Panc1 (cell line): ENCODE measurements around the gene ETV7.

Source experiments
- POLR2AphosphoS5 ChIP-seq: IDR thresholded peaks from 2 replicates; pipeline ENCODE4 v1.6.1; 2012; ENCODE audit warnings: mild to moderate bottlenecking, low read depth, low read length, moderate library complexity
- TCF7L2 ChIP-seq: IDR thresholded peaks from 2 replicates; pipeline ENCODE4 v1.6.1; 2011; ENCODE audit warnings: mild to moderate bottlenecking, low read depth, low read length, inconsistent platforms
- TF ChIP-seq, protein P1 (sequence below): fragments of 450-650 bp; IDR thresholded peaks from 2 replicates; pipeline ENCODE4 v1.5.1; 2017; ENCODE audit warnings: mild to moderate bottlenecking
- TF ChIP-seq, protein P2 (sequence below), 2 experiments: IDR thresholded peaks; 2 replicates each; pipeline ENCODE4 v1.6.1; 2011 to 2012; ENCODE audit warnings: low read depth in 2 of 2, control low read depth in 1 of 2, low read length in 1 of 2, mild to moderate bottlenecking in 1 of 2, moderate library complexity in 1 of 2; ENCODE audit not compliant: insufficient read depth in 1 of 2

DNA sequence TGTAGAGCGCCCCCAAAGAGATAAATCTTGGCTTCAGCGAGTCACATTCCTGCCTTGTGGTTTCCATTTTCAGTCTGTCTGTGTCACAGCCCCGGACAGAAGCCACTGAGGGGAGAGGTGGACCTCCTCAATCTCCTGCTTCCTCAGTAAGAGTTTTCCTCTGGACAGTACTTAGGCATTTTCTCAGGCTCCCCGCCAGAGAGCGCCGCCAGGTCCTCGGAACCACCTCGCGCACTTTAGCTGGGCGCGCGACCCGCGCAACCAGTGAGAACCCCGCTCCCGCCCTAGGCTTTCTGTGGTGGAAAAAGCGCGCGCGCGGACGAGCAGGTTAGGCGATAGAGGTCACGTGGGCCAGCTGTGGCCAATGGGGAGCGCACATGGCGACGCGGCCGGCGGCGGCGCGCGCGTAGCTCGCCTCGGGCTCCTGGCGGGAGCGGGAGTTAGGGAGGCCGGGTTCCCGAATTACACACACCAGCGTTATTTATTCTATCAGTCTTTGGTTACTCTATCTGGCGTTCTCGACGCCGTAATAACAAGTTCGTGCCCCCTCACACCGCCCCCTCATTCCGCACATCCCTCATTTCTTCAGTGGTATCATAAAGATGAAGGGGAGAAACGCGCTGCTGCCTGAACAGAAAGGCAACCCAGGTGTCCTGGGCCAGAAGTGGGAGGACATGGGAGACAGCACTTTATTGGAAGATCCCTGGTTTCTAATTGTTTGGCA lies 35.8 kb upstream of the ETV7 start:
- no peak; the same call in none of the 2 replicates for TF ChIP-seq POLR2AphosphoS5
- TF ChIP-seq, protein P1, sequence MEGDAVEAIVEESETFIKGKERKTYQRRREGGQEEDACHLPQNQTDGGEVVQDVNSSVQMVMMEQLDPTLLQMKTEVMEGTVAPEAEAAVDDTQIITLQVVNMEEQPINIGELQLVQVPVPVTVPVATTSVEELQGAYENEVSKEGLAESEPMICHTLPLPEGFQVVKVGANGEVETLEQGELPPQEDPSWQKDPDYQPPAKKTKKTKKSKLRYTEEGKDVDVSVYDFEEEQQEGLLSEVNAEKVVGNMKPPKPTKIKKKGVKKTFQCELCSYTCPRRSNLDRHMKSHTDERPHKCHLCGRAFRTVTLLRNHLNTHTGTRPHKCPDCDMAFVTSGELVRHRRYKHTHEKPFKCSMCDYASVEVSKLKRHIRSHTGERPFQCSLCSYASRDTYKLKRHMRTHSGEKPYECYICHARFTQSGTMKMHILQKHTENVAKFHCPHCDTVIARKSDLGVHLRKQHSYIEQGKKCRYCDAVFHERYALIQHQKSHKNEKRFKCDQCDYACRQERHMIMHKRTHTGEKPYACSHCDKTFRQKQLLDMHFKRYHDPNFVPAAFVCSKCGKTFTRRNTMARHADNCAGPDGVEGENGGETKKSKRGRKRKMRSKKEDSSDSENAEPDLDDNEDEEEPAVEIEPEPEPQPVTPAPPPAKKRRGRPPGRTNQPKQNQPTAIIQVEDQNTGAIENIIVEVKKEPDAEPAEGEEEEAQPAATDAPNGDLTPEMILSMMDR, result peak; percentile 89
- TF ChIP-seq, protein P2, sequence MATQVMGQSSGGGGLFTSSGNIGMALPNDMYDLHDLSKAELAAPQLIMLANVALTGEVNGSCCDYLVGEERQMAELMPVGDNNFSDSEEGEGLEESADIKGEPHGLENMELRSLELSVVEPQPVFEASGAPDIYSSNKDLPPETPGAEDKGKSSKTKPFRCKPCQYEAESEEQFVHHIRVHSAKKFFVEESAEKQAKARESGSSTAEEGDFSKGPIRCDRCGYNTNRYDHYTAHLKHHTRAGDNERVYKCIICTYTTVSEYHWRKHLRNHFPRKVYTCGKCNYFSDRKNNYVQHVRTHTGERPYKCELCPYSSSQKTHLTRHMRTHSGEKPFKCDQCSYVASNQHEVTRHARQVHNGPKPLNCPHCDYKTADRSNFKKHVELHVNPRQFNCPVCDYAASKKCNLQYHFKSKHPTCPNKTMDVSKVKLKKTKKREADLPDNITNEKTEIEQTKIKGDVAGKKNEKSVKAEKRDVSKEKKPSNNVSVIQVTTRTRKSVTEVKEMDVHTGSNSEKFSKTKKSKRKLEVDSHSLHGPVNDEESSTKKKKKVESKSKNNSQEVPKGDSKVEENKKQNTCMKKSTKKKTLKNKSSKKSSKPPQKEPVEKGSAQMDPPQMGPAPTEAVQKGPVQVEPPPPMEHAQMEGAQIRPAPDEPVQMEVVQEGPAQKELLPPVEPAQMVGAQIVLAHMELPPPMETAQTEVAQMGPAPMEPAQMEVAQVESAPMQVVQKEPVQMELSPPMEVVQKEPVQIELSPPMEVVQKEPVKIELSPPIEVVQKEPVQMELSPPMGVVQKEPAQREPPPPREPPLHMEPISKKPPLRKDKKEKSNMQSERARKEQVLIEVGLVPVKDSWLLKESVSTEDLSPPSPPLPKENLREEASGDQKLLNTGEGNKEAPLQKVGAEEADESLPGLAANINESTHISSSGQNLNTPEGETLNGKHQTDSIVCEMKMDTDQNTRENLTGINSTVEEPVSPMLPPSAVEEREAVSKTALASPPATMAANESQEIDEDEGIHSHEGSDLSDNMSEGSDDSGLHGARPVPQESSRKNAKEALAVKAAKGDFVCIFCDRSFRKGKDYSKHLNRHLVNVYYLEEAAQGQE (IDR thresholded peaks at IDR 0.05; ENCODE audit: insufficient read depth in 1 of 2, low read depth in 2 of 2, low read length in 1 of 2), result no peak
- no peak for TF ChIP-seq TCF7L2
